K562 (cell line): ENCODE data around the gene NAA50. TPM values are rescaled to one million over a fixed set of nuclear protein-coding genes. Genes with fewer than 3 reads are reported as not detected.
A peak's percentile ranks its signal among the peaks of the same experiment; 100 is the strongest.

Experiments
- ARID2 ChIP-seq: fragments of 450-650 bp; IDR thresholded peaks from 2 replicates; pipeline ENCODE4 v1.6.1; 2017; ENCODE audit warnings: antibody characterized with exemption, mild to moderate bottlenecking
- BRD4 ChIP-seq: fragments of 200-600 bp; sonication (generic); IDR thresholded peaks from 2 replicates; pipeline ENCODE4 v1.6.1; 2017; ENCODE audit warnings: inconsistent platforms
- CBFB ChIP-seq: sonication (generic); formaldehyde crosslinking; IDR thresholded peaks from 2 replicates; pipeline ENCODE4 v1.4.0; 2020; ENCODE audit warnings: mild to moderate bottlenecking, missing genetic modification reagents
- CBX1 ChIP-seq: sonication (generic); IDR thresholded peaks from 2 replicates; pipeline ENCODE4 v1.6.1; 2016; ENCODE audit warnings: antibody characterized with exemption, low read depth, mild to moderate bottlenecking
- RFX1 ChIP-seq: fragments of 450-650 bp; IDR thresholded peaks from 2 replicates; pipeline ENCODE4 v1.6.1; 2016; ENCODE audit warnings: mild to moderate bottlenecking, moderate library complexity
- SAFB2 ChIP-seq: fragments of 200-400 bp; formaldehyde crosslinking; IDR thresholded peaks from 2 replicates; pipeline ENCODE4 v1.6.1; 2018; ENCODE audit warnings: borderline replicate concordance, low read length, low read depth, moderate library complexity; ENCODE audit not compliant: severe bottlenecking
- SUPT5H ChIP-seq: fragments of 450-650 bp; IDR thresholded peaks from 2 replicates; pipeline ENCODE4 v1.6.1; 2016
- XRCC3 ChIP-seq: fragments of 450-650 bp; IDR thresholded peaks from 2 replicates; pipeline ENCODE4 v1.6.1; 2017; ENCODE audit warnings: mild to moderate bottlenecking, moderate library complexity
- ZNF165 ChIP-seq: fragments of 250-450 bp; sonication (Bioruptor Pico); IDR thresholded peaks from 2 replicates; pipeline ENCODE4 v1.4.0; 2020; ENCODE audit warnings: borderline replicate concordance
- ZNF23 ChIP-seq: fragments of 250-450 bp; sonication (Bioruptor Pico); IDR thresholded peaks from 2 replicates; pipeline ENCODE4 v1.4.0; 2020; ENCODE audit warnings: mild to moderate bottlenecking
- polyA plus RNA-seq, 8 experiments: library from polyadenylated mRNA; depleted of rRNA in 4 of 8; stranded (reverse) in 5 of 8; unstranded in 3 of 8; fragments of >200 nt; fragmentation: Nextera tagmentation in 2 of 8; fragmentation: Illumina TruSeq in 1 of 8; extraction: Ambion mirVana in 2 of 8; extraction: Trizol in 1 of 8; gene quantifications; 2 replicates each; pipeline versions ENCODE4 v1.2.1 to v1.2.3, GENCODE V29; 2011 to 2014; ENCODE audit warnings: inconsistent platforms in 1 of 8, missing spikeins in 1 of 8
- total RNA-seq, 7 experiments: library from RNA; depleted of rRNA in 6 of 7; stranded (reverse); fragments of >200 nt in 6 of 7; fragmentation: Illumina TruSeq in 2 of 7; extraction: Trizol in 2 of 7; gene quantifications; 2 replicates each; pipeline versions ENCODE4 v1.2.1 to v1.2.3, GENCODE V29; 2011 to 2021; ENCODE audit warnings: low replicate concordance in 1 of 7
- TF ChIP-seq, protein P1 (sequence below), 2 experiments: fragments of 450-650 bp; IDR thresholded peaks; 2 replicates each; pipeline ENCODE4 v1.6.1; 2016; ENCODE audit warnings: mild to moderate bottlenecking in 2 of 2, borderline replicate concordance in 1 of 2, low read depth in 1 of 2, moderate library complexity in 1 of 2
- TF ChIP-seq, protein P2 (sequence below): fragments of 200-800 bp; sonication (Bioruptor generic); IDR thresholded peaks from 2 replicates; pipeline ENCODE4 v1.6.1; 2016; ENCODE audit warnings: missing genetic modification characterization, missing compliant biosample characterization

Gene NAA50
- total and polyA plus RNA-seq, 9 of the 15 experiments (the other 6 are each of a cell fraction or from before 2014, with no cell fraction given): 40.0 to 301 (median 112) TPM

DNA sequence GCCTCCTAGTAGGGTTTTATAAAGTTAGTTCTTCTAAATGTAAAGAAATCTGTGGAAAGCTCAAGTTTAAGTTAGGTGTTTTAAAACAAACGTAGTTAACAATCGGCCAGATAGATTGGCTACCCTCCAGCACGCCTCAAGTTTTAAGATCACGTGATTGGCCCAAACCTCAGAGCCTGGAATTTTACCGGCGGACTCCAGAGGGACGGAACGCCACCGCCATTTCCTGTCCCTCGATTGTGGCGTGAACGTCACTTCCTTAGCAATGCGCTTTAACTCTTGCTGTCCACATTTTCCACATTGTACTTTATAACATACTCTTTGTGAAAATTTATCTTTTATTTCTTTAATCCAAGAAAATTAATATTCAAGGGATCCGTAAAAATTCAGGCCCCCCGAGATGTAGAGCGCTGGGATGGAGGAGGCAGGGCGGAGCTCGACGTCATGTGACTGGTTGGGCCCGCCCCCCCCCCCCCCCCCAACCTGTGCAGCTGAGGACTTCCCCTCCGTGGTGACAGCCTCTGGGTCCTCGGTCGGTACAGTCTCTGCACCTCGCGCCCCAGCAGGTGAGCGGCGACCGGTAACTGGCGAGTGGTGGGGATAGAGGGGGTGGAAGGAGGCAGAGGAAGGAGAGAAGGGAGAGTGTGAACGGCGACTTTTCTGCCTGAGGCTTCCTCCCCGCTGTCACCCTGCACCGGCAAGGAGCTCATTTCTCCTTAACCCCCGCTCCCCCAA is 666 bp upstream of the NAA50 start, which contains the start of gene ATP6V1A (continued):
- TF ChIP-seq, protein P1, sequence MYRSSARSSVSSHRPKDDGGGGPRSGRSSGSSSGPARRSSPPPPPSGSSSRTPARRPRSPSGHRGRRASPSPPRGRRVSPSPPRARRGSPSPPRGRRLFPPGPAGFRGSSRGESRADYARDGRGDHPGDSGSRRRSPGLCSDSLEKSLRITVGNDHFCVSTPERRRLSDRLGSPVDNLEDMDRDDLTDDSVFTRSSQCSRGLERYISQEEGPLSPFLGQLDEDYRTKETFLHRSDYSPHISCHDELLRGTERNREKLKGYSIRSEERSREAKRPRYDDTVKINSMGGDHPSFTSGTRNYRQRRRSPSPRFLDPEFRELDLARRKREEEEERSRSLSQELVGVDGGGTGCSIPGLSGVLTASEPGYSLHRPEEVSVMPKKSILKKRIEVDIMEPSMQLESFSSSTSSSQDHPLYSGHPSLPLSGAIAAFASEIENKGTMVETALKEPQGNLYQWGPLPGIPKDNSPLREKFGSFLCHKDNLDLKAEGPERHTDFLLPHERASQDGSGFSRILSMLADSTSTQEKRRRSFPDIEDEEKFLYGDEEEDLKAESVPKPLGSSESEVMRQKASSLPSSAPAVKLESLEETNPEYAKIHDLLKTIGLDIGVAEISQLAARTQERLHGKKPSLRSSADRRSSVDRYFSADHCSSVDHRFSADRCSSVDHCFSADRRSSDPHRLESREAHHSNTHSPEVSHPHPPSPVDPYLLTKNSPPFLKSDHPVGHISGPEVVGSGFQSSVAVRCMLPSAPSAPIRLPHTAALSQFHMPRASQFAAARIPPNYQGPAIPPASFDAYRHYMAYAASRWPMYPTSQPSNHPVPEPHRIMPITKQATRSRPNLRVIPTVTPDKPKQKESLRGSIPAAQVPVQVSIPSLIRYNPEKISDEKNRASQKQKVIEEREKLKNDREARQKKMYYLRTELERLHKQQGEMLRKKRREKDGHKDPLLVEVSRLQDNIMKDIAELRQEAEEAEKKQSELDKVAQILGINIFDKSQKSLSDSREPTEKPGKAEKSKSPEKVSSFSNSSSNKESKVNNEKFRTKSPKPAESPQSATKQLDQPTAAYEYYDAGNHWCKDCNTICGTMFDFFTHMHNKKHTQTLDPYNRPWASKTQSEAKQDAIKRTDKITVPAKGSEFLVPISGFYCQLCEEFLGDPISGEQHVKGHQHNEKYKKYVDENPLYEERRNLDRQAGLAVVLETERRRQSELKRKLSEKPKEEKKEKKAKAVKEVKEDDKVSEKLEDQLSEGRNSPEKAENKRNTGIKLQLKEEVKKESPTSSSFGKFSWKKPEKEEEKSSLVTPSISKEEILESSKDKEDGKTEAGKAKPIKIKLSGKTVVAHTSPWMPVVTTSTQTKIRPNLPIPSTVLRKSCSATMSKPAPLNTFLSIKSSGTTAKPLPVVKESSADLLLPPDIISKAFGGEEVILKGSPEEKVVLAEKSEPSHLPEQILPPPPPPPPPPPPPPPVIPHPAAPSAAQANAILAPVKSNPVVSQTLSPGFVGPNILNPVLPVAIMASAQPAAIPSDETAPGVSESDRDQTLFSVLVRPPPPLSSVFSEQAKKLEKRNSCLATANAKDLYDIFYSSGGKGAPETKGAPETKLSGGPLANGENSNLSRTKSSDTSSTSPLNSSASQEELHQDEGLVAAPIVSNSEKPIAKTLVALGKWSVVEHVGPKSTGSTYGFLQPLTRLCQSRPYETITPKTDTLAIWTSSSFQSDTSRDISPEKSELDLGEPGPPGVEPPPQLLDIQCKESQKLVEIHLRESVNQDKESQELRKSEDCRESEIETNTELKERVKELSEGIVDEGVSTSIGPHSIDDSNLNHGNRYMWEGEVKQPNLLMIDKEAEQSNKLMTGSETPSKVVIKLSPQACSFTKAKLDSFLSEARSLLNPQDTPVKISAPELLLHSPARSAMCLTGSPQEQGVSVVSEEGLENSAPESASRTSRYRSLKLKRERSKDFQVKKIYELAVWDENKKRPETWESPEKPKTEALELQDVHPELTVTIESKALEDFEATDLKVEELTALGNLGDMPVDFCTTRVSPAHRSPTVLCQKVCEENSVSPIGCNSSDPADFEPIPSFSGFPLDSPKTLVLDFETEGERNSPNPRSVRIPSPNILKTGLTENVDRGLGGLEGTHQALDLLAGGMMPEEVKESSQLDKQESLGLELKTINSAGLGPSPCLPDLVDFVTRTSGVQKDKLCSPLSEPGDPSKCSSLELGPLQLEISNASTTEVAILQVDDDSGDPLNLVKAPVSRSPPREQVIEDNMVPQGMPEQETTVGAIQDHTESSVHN (IDR thresholded peaks at IDR 0.05; ENCODE audit: borderline replicate concordance in 1 of 2, low read depth in 1 of 2): no peak; a peak in 1 of 4 replicates
- no peak for TF ChIP-seq ARID2
- no peak for TF ChIP-seq XRCC3
- no peak; the same call in 1 of the 2 replicates for TF ChIP-seq CBX1
- TF ChIP-seq CBFB (CRISPR knock-in tag): no peak
- TF ChIP-seq SUPT5H: peak; percentile 61
- no peak for TF ChIP-seq SAFB2
- TF ChIP-seq, protein P2, sequence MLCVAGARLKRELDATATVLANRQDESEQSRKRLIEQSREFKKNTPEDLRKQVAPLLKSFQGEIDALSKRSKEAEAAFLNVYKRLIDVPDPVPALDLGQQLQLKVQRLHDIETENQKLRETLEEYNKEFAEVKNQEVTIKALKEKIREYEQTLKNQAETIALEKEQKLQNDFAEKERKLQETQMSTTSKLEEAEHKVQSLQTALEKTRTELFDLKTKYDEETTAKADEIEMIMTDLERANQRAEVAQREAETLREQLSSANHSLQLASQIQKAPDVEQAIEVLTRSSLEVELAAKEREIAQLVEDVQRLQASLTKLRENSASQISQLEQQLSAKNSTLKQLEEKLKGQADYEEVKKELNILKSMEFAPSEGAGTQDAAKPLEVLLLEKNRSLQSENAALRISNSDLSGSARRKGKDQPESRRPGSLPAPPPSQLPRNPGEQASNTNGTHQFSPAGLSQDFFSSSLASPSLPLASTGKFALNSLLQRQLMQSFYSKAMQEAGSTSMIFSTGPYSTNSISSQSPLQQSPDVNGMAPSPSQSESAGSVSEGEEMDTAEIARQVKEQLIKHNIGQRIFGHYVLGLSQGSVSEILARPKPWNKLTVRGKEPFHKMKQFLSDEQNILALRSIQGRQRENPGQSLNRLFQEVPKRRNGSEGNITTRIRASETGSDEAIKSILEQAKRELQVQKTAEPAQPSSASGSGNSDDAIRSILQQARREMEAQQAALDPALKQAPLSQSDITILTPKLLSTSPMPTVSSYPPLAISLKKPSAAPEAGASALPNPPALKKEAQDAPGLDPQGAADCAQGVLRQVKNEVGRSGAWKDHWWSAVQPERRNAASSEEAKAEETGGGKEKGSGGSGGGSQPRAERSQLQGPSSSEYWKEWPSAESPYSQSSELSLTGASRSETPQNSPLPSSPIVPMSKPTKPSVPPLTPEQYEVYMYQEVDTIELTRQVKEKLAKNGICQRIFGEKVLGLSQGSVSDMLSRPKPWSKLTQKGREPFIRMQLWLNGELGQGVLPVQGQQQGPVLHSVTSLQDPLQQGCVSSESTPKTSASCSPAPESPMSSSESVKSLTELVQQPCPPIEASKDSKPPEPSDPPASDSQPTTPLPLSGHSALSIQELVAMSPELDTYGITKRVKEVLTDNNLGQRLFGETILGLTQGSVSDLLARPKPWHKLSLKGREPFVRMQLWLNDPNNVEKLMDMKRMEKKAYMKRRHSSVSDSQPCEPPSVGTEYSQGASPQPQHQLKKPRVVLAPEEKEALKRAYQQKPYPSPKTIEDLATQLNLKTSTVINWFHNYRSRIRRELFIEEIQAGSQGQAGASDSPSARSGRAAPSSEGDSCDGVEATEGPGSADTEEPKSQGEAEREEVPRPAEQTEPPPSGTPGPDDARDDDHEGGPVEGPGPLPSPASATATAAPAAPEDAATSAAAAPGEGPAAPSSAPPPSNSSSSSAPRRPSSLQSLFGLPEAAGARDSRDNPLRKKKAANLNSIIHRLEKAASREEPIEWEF (CRISPR knock-in tag): no peak
- no peak for TF ChIP-seq ZNF23 (CRISPR knock-in tag)
- TF ChIP-seq RFX1: peak; percentile 28; the same call in 1 of the 2 replicates
- TF ChIP-seq BRD4: 0 out of 2 replicates have a peak, but pooled peaks have one; percentile 89
- TF ChIP-seq ZNF165 (CRISPR knock-in tag): no peak
